Colon (tissue), 2 donors: ENCODE data around the gene SRGAP2C.
"Not testable (repeated sequence)": the region's sequence is repeated elsewhere in the genome, so short reads cannot be mapped to it uniquely, and the experiment has no call there.

Experiments
- FAIRE-seq: peaks from 2 replicates; lab custom pipeline; 2012; peaks lifted over from hg19 to GRCh38; lab: Jason Lieb, UNC
- donor health status: control.
- donor health status: control.

The SRGAP2C gene

DNA sequence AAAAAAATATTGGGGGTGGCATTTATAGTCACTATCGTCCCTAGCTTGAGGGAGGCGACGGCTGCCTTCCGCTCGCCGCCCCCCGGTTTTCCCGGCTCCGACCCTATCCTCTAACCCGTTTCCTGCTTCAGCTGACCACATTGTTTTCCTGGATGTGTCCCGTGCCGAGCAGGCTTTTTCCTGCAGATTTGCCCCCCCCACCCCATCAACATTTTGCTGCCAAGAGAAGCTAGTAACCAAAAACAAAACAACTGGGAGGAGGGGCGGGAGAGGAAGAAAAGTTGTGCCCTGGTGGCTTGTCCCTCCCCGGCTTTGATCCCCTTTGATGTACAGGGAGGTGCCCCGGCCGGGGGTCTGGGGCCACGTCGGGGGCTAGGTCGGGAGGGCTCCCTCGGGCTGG, 1.4 kb downstream of the SRGAP2C start:
- not testable (repeated sequence) for FAIRE-seq

- FAIRE-seq, result not testable (repeated sequence)
Measured at GRCh38 chr1:121187914-121188313, 3.1 kb downstream of the SRGAP2C start.

DNA sequence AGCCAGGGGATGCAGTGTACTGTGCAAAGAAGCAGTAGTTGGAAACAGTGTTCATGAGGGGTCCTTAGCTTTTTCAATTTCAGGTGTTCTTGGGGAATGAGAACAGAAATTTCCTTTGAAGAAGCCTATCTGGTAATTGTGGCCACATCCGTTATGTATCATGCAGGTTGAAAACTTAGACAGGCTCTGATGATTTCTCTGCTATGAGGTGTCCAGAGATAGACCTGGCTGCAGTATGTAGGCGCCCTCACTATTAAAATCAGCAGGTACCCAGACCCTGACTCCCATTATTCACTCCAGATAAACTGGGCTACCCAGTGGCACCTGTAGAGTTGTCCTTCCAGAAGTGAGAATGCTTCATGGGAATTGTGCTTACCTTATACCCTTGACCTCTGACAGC, 7.7 kb downstream of the SRGAP2C start:
- FAIRE-seq, result not testable (repeated sequence)

GRCh38 chr1:121197095-121197882, 12.5 kb downstream of the SRGAP2C start:
- FAIRE-seq, result not testable (repeated sequence)

DNA sequence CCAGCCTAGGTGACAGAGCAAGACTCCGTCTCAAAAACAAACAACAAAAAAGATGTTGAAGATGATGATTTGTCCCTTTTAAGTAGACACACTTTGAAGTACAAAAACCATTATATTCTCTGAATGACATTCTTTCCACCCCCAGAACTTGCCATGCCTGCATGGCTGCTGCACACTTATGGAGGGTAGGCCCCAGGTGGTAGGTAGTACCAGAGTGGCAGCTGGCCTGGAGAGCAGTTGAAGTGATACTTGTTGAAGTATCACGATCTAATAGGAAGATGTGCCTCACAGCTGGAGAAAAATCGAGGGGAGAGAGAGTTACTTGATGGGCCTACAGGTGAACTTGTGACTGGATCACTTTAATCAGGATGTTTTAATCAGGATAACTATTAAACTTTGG, 15.0 kb downstream of the SRGAP2C start:
- not testable (repeated sequence) for FAIRE-seq

- FAIRE-seq, result not testable (repeated sequence)
Measured at GRCh38 chr1:121200232-121200631, 15.5 kb downstream of the SRGAP2C start.

GRCh38 chr1:121200985-121201981, 16.5 kb downstream of the SRGAP2C start:
- not testable (repeated sequence) for FAIRE-seq

- FAIRE-seq, result not testable (repeated sequence)
Measured at GRCh38 chr1:121202986-121203385, 18.2 kb downstream of the SRGAP2C start.

- not testable (repeated sequence) for FAIRE-seq
Measured at GRCh38 chr1:121205786-121206711, 21.3 kb downstream of the SRGAP2C start.

DNA sequence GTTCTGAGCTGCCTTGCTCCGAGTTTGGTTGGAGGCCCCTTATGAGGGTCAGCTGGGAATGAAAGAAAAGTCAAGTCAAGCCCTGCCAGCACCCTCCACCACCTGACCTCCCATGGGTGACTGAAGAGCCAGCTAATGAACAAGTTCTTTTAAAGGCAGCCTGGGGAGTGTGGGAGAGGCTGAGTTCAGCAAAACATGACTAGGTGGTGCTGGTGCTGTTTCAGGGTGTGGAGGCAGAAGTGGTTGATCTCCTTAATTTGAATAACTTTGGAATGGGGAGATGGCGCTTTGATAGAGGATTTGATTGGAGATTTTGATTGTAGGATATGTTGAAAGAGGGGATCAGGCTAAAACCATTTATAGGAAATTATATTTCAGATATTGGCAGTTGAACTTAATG, 22.6 kb downstream of the SRGAP2C start:
- FAIRE-seq, result not testable (repeated sequence)

- FAIRE-seq, result not testable (repeated sequence)
Measured at GRCh38 chr1:121208375-121208774, 23.6 kb downstream of the SRGAP2C start.

- not testable (repeated sequence) for FAIRE-seq
Measured at GRCh38 chr1:121210778-121211177, 26.0 kb downstream of the SRGAP2C start.

DNA sequence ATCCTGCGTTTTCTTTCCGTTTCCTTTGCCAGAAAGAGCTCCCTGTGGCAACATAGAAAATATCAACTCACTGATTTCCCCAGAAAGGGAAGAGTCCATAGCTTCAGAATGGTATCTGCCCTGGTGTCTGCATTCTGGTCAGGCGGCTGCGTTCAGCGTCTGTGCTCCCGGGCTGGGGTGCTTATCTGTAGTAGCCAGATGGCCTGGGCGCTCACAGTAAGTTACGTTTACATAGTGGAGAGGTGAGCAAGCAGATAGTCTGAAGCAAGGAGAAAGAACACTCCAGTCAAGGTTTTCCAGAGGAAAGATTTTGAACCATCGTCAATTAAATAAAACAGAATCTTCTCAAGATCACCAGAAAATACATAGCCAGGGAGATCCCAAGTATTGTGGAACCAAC, 28.7 kb downstream of the SRGAP2C start:
- FAIRE-seq, result not testable (repeated sequence)

- not testable (repeated sequence) for FAIRE-seq
Measured at GRCh38 chr1:121214544-121215156, 29.9 kb downstream of the SRGAP2C start.

DNA sequence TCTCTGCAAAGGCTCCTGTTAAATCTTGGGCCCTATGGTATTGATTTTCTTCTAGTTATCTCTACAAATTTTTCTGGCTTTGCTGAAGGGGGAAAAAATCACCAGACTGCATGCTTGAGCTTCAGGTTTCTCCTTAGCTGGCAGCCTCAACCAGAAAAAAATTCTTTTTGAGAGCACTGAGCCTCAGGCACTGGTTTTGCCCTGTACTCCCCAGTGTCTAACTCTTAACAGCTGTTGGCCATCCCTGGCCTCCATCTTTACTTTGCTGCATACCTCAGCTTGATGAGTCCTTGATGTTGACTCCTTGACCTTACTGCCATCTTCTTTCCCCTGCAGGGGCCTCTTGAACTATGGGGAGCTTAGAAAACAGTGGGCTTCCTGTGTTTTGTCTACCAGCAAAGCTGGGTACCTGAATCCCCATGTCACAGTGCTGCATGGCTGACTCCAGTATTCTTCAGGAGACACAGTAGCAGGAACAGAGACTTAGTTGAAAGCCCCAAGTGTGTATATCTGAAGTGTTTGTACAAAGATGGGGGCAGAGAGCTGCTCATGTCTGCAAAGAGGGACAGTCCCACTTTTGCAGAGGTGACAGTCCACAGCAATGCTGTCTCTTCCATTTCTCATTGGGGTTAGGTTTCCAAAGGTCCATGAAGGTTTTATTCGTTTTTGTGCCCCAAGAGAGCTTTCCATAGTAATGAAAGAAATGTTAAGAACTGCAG, 31.1 kb downstream of the SRGAP2C start:
- not testable (repeated sequence) for FAIRE-seq

DNA sequence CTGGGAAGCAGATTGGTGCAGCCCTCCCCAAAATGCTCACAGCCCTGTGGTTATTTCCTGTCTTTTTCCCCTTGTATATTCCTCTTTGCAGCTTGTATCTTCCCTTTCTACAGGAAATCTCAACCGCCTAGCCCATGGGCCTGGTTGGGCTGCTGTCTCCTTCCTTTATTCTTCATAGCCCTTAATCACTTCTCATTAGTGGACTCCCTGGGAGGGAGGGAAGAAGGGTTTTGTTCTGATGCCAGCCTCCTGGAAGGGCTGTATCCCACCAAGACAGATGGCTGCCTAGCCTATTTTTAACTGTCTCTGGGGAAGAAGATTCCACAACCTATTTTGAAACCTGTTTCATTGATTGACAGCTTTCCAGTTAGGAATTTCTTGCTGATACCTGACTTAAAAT, 31.9 kb downstream of the SRGAP2C start:
- not testable (repeated sequence) for FAIRE-seq

GRCh38 chr1:121221770-121222169, 37.0 kb downstream of the SRGAP2C start:
- not testable (repeated sequence) for FAIRE-seq

GRCh38 chr1:121224714-121225113, 39.9 kb downstream of the SRGAP2C start:
- not testable (repeated sequence) for FAIRE-seq

- FAIRE-seq, result not testable (repeated sequence)
Measured at GRCh38 chr1:121226295-121226904, 41.6 kb downstream of the SRGAP2C start.

DNA sequence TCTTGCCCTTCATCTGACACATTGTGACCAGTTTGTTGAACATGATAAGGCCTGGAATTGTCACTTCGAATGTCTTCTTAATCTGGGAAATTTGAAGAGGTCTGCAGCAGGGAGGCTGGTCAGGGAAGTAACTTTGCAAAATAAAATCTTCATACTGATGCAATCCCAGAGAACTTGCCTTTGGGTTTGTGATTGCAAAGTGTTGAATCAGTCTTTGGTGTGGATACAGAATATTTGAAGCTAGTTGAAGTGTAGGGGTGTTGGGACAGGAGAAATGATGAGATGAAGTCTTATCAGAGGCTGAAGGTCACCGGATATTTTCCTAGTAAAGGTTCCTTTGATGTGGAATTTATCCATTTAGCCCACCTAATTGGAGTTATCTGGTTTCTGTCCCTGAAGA, 42.1 kb downstream of the SRGAP2C start:
- FAIRE-seq, result not testable (repeated sequence)
